ENCODE results near the gene GPR17.

GPR17 gene

DNA sequence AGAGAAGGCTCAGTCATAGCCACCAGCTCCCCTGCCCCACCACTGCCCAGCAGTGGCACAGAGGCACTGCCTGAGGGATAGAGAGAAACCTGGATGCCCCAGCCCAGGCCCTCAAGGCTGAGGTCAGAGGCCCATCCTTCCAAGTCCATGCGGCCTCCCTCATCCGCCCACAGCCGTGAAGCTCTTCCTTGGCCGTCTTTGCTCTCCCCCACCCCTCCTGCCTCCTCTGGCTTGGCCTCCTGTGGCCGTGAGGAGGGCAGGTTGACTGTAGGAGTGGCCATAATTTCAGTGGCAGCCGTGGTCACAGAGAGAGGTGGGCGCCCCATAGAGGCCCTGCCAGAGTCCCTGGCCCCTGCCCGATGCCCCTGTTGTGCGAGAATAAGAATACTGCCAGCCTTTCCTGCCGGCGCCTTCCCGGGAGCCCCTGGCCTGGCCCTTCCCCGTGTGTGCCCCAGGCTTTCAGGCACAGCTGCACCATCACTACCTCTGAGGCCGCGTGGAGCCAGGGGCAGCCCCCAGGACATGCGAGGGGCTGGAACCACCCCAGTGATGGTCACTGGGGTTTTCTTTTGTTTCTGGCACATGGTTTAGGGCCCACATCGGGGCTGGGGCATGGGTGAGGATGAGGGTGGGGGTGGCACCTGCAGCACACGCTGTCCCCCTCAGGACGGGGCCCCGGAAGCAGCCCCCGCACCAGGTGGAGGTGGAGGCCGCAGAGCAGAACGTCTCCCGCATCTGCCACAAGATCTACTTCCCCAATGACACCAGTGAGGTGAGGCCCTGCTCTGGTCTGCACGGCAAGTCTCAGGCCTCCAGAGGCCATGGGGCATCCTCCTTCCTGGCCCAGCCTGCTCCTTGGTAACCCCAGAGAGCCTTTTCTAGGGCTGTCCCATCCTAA lies 13.1 kb upstream of the GPR17 start:
- ATAC-seq, result no peak
- TF ChIP-seq PPARA (CRISPR knock-in tag; IDR thresholded peaks at IDR 0.05; ENCODE audit: borderline replicate concordance), result no peak
- TF ChIP-seq ZNF8 (CRISPR knock-in tag; IDR thresholded peaks at IDR 0.05), result no peak
- no peak for TF ChIP-seq RARB (CRISPR knock-in tag; IDR thresholded peaks at IDR 0.05)
- no peak for TF ChIP-seq TSHZ2 (CRISPR knock-in tag; IDR thresholded peaks at IDR 0.05)
- TF ChIP-seq ZFP30 (CRISPR knock-in tag; IDR thresholded peaks at IDR 0.05), result no peak
- no peak for TF ChIP-seq ZC3H10 (CRISPR knock-in tag; IDR thresholded peaks at IDR 0.05)
- TF ChIP-seq, protein P1, sequence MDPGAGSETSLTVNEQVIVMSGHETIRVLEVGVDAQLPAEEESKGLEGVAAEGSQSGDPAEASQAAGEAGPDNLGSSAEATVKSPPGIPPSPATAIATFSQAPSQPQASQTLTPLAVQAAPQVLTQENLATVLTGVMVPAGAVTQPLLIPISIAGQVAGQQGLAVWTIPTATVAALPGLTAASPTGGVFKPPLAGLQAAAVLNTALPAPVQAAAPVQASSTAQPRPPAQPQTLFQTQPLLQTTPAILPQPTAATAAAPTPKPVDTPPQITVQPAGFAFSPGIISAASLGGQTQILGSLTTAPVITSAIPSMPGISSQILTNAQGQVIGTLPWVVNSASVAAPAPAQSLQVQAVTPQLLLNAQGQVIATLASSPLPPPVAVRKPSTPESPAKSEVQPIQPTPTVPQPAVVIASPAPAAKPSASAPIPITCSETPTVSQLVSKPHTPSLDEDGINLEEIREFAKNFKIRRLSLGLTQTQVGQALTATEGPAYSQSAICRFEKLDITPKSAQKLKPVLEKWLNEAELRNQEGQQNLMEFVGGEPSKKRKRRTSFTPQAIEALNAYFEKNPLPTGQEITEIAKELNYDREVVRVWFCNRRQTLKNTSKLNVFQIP (CRISPR knock-in tag; IDR thresholded peaks at IDR 0.05; ENCODE audit: borderline replicate concordance, low read depth), result no peak
- TF ChIP-seq ARNTL (CRISPR knock-in tag; IDR thresholded peaks at IDR 0.05; ENCODE audit: borderline replicate concordance, low read depth), result no peak
- TF ChIP-seq, protein P2, sequence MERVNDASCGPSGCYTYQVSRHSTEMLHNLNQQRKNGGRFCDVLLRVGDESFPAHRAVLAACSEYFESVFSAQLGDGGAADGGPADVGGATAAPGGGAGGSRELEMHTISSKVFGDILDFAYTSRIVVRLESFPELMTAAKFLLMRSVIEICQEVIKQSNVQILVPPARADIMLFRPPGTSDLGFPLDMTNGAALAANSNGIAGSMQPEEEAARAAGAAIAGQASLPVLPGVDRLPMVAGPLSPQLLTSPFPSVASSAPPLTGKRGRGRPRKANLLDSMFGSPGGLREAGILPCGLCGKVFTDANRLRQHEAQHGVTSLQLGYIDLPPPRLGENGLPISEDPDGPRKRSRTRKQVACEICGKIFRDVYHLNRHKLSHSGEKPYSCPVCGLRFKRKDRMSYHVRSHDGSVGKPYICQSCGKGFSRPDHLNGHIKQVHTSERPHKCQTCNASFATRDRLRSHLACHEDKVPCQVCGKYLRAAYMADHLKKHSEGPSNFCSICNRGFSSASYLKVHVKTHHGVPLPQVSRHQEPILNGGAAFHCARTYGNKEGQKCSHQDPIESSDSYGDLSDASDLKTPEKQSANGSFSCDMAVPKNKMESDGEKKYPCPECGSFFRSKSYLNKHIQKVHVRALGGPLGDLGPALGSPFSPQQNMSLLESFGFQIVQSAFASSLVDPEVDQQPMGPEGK (CRISPR knock-in tag; IDR thresholded peaks at IDR 0.05; ENCODE audit: borderline replicate concordance), result no peak
- TF ChIP-seq ZNF565 (CRISPR knock-in tag; conservative IDR thresholded peaks at IDR 0.05; ENCODE audit: low read depth), result no peak
- no peak for TF ChIP-seq ESRRG (CRISPR knock-in tag; IDR thresholded peaks at IDR 0.05)
- no peak for TF ChIP-seq CSDC2 (CRISPR knock-in tag; IDR thresholded peaks at IDR 0.05)

GRCh38 chr2:127633556-127634065 lies 12.3 kb upstream of the GPR17 start:
- ATAC-seq, result no peak
- TF ChIP-seq PPARA (CRISPR knock-in tag; IDR thresholded peaks at IDR 0.05; ENCODE audit: borderline replicate concordance), result no peak
- TF ChIP-seq ZFP3 (CRISPR knock-in tag; IDR thresholded peaks at IDR 0.05), result no peak
- no peak for TF ChIP-seq RARB (CRISPR knock-in tag; IDR thresholded peaks at IDR 0.05)
- no peak for TF ChIP-seq SNAI2 (CRISPR knock-in tag; IDR thresholded peaks at IDR 0.05)
- TF ChIP-seq OSR1 (CRISPR knock-in tag; IDR thresholded peaks at IDR 0.05), result no peak
- TF ChIP-seq ESRRG (CRISPR knock-in tag; IDR thresholded peaks at IDR 0.05), result no peak
- TF ChIP-seq, protein P3, sequence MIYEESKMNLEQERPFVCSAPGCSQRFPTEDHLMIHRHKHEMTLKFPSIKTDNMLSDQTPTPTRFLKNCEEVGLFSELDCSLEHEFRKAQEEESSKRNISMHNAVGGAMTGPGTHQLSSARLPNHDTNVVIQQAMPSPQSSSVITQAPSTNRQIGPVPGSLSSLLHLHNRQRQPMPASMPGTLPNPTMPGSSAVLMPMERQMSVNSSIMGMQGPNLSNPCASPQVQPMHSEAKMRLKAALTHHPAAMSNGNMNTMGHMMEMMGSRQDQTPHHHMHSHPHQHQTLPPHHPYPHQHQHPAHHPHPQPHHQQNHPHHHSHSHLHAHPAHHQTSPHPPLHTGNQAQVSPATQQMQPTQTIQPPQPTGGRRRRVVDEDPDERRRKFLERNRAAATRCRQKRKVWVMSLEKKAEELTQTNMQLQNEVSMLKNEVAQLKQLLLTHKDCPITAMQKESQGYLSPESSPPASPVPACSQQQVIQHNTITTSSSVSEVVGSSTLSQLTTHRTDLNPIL (CRISPR knock-in tag; IDR thresholded peaks at IDR 0.05; ENCODE audit: low read depth), result no peak
- TF ChIP-seq, protein P1 (CRISPR knock-in tag; IDR thresholded peaks at IDR 0.05; ENCODE audit: borderline replicate concordance, low read depth), result no peak
- TF ChIP-seq TCF4 (CRISPR knock-in tag; IDR thresholded peaks at IDR 0.05; ENCODE audit: borderline replicate concordance), result no peak

DNA sequence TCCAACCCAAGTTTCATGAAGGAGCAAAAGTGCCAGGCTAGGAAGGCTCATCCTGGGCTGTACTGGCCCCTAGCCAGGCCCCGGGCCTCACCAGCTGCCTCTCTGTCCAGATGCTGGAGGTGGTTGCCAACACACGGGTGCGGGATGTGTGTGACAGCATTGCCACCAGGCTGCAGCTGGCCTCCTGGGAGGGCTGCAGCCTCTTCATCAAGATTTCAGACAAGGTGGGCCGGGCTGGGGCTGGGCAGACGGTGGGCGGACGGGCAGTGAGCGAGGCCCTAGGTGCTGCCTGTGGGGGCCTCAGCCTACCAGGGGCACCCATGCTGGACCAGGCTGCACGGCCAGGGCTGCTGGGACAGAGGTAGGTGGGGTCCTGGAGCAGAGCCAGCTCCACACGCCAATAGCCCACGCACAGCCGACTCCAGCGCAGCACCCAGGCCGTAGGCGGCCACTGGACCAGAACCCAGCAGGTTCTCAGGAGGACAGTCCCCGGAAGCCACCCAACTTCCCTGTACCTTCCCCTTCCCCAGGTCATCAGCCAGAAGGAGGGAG lies 11.8 kb upstream of the GPR17 start:
- no peak for ATAC-seq
- TF ChIP-seq, protein P2 (CRISPR knock-in tag; IDR thresholded peaks at IDR 0.05; ENCODE audit: borderline replicate concordance), result no peak
- no peak for TF ChIP-seq ESRRG (CRISPR knock-in tag; IDR thresholded peaks at IDR 0.05)
- no peak for TF ChIP-seq TCF4 (CRISPR knock-in tag; IDR thresholded peaks at IDR 0.05; ENCODE audit: borderline replicate concordance)
- TF ChIP-seq GLIS3 (CRISPR knock-in tag; IDR thresholded peaks at IDR 0.05), result no peak
- TF ChIP-seq ZFP30 (CRISPR knock-in tag; IDR thresholded peaks at IDR 0.05), result no peak
- TF ChIP-seq BACH2 (CRISPR knock-in tag; IDR thresholded peaks at IDR 0.05; ENCODE audit: borderline replicate concordance), result no peak
- TF ChIP-seq TSHZ2 (CRISPR knock-in tag; IDR thresholded peaks at IDR 0.05), result no peak
- TF ChIP-seq ISL1 (CRISPR knock-in tag; IDR thresholded peaks at IDR 0.05), result no peak
- no peak for TF ChIP-seq PPARA (CRISPR knock-in tag; IDR thresholded peaks at IDR 0.05; ENCODE audit: borderline replicate concordance)

All from SK-N-SH treated with all-trans-retinoic acid at 6 μM for 48 hours (cell line).